Motor neuron (in vitro differentiated cells): ENCODE measurements around the gene SLC34A1. TPM values are rescaled to one million over a fixed set of nuclear protein-coding genes. Genes with fewer than 3 reads are reported as not detected.

Experiments used
- ATAC-seq, 8 experiments: fragments of 200-7000 bp; cut with Tn5 transposase; replicated peaks in 6 of 8; 2 replicates each; pipeline ENCODE4 v1.8.0; 2021; ENCODE audit warnings: mild to moderate bottlenecking in 8 of 8, moderate library complexity in 8 of 8
- H3K27ac ChIP-seq, 2 donors: fragments of 250-450 bp; sonication (Bioruptor Pico); 2 replicates each; pipeline ENCODE4 v1.9.0; 2021; ENCODE audit warnings: antibody characterized with exemption in 2 of 2, mild to moderate bottlenecking in 2 of 2, moderate library complexity in 1 of 2
- H3K4me1 ChIP-seq, 2 donors: fragments of 250-450 bp; sonication (Bioruptor Pico); replicated peaks in 1 of 2; 2 replicates each; pipeline ENCODE4 v1.6.1; 2021; ENCODE audit warnings: antibody characterized with exemption in 2 of 2, mild to moderate bottlenecking in 2 of 2, moderate library complexity in 1 of 2
- H3K4me3 ChIP-seq, 5 donors: fragments of 250-450 bp; sonication (Bioruptor Pico); 2 replicates each; pipeline ENCODE4 v1.9.0; 2021; ENCODE audit warnings: antibody characterized with exemption in 5 of 5, mild to moderate bottlenecking in 5 of 5, moderate library complexity in 4 of 5
- WGBS, 10 experiments: fragments of 450-650 bp; shearing (Covaris generic); methylation state at CpG; one replicate each; pipeline ENCODE4 v1.0.0; 2022; 5-methylcytosine and 5-hydroxymethylcytosine counted together
- in situ Hi-C, 9 experiments: fragments of 400-800 bp; cut with MboI; loops; one replicate each; pipeline ENCODE4 v1.15.0; 2021; ENCODE audit warnings: low sequenced_read_pairs in 9 of 9, low pct_unique_long_range_greater_than_20kb in 2 of 9; ENCODE audit not compliant: unreplicated experiment in 9 of 9
- total RNA-seq, 8 experiments: library from RNA; unstranded; fragments of 300-600 nt; gene quantifications; 2 replicates each; pipeline versions ENCODE4 v1.2.3 to v1.2.4, GENCODE V29; 2022

The SLC34A1 gene
- total RNA-seq, 8 experiments from 2014 or later: 0.05 to 0.94 (median 0.42) TPM; not detected in 2

DNA sequence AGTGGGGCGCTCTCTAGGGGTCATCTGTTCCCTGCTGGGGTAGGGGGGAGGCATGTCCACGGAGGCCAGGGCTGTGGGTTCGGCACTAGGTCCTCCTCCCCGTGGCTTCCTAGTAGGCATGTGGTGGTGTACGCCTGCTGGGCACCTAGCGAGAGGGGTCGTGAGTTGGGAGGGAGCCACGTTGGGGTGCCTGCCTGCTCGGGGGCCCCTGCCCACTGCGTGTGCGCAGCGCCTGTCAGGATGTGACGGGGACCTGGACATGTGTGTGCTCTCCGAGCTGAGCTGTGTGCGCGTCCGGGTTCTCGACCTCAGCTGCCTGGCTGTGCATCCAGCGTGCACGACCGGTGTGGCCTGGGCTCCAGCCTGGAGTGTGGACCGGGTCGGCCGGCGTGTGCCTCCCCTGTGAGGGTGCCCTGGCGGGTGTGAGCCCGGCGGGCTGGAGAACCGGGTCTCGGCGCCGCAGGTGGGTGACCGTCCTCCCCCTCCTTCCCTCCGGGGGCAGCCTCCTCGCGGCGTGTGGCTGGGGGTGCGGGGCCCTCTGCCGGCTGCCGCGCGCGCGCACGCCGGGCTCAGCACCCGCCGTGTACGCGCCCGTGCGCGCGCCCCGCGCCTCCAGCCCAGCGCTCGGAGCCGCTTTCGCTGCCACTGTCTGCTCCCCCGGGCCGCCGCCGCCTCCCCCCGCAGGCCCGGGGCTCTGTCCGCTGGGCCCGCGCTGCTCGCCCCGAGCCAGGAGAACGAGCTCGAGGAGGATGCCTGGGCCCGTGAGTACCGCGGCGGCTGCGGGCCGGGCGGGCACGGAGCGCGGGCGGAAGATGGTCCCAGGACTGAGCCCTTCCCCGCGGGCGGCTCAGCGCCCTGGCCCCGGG is 62.2 kb downstream of the SLC34A1 start, which contains the start of gene PRR7:
PRR7 (plus strand) TSS at position 615 of the 866 bp plus-strand sequence. CDS start 8,254 bp downstream, outside the sequence.
- peak within 1 kb of the TSS; percentile 83 to 91 for H3K27ac ChIP-seq
- peak; percentile 60 to 71 (median 64) for ATAC-seq
- peak within 1 kb of the TSS; percentile 53 to 90 (median 67) for H3K4me3 ChIP-seq
- WGBS, 10 experiments: 0% methylated on average over 2 of the region's 89 CpGs; no CpG with 5 or more reads in 8 of the 10 experiments
- in situ Hi-C loops: no loop called here
- peaks cover 28 to 33% of the 10 kb centered on the region in 2 donors for H3K4me1 ChIP-seq

DNA sequence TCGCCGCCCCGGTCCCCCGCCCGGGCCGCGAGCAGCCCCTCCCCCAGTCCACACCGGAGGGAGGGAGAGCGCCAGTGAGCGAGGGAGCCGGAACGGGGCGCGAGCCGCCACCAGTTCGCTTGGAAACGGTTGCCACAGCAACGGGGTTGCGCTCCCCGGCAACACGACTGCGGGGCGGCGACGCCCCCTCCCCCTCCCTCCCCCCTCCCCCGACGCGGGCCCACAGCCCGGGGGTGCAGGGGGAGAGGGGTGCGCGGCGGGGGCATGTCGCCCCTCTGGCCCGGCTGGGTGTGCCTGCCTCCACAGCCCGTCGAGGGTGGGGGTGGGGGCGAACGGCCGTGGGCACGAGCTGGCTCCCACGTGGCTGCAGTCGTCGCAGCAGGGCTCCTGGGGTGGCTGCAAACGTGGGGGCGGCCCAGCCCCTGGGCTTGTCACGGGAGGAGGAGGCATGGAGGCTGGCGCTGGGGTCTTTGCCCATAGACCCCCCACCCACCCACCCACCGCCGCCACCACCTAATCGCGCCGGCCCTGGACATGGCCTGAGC is 62.9 kb downstream of the SLC34A1 start:
- in situ Hi-C loops: no loop called here
- Histone ChIP-seq H3K27ac (peak overlapping the region; percentile 83 to 91), H3K4me1 (peaks cover 28 to 33% of the 10 kb centered on the region in 2 donors), H3K4me3 (peak overlapping the region; percentile 53 to 90 (median 67))
- WGBS, 10 experiments: no CpG with 5 or more reads among the region's 52 CpGs
- ATAC-seq: peak; percentile 30 to 76 (median 66)

DNA sequence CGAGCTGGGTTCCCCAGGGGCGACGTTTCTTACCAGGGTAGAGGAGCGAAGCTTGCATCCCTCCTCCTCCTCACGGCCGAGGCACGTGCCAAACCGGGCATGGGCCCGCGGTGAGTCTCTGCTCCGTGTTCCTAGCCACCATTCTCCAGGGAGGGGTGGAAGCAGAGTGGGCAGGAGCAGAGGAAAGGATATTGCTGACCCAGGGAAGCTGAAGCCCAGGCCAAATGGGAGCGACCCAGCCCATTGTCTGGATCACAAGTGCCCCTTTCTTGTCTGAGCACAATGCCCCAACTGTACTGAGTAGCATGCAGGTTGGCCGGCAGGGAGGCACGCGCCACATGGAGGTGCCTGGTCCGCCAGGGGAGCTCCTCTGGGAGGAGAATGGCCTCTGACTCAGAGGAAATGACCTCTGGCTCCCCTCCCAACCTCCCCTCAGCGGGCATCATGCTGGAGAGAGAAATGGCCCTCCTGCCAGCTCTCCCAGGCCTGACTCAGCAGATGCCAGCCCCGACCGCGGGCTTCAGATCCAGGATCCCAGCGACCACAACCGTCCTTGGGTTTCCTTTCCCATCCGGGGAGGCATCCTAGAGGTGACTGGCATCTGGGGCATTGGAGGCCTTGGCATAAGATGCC is 63.5 kb downstream of the SLC34A1 start:
- in situ Hi-C loops: no loop called here
- ATAC-seq: peak; percentile 2 to 47 (median 32)
- peaks cover 28 to 33% of the 10 kb centered on the region in 2 donors for H3K4me1 ChIP-seq
- H3K4me3 ChIP-seq: peak overlapping the region; percentile 53 to 90 (median 67)
- 8 to 53% (median 26%) methylated on average over 1 to 9 of the region's 23 CpGs; no CpG with 5 or more reads in 6 of the 10 experiments for WGBS, 10 experiments
- peak overlapping the region; percentile 83 to 91 for H3K27ac ChIP-seq

Other genes with a start within 250 kb of the SLC34A1 start
- 10 to 100 TPM; 14.6 to 34.0 (median 23.8) TPM for gene RAB24, start 80.7 kb upstream of the SLC34A1 start, total RNA-seq
- gene PRELID1, start 80.6 kb upstream of the SLC34A1 start, total RNA-seq: 100 to 1,000 TPM in 3 of 8 experiments, 10 to 100 TPM in 5; 64.9 to 154 (median 93.2) TPM
- 10 to 100 TPM in 2 of 8 experiments, 1 to 10 TPM in 6; 2.4 to 34.1 (median 6.3) TPM for gene MXD3, start 72.5 kb upstream of the SLC34A1 start, total RNA-seq
- gene LMAN2, start 32.8 kb upstream of the SLC34A1 start, total RNA-seq: 100 to 1,000 TPM in 4 of 8 experiments, 10 to 100 TPM in 4; 48.3 to 219 (median 111) TPM
- 10 to 100 TPM in 1 of 8 experiments, 1 to 10 TPM in 7; 2.3 to 23.9 (median 4.7) TPM for gene RGS14, start 26.5 kb upstream of the SLC34A1 start, total RNA-seq
- under 1 TPM in 1 of 8 experiments, not detected in 7; 0.92 TPM for gene PFN3, start 16.2 kb downstream of the SLC34A1 start, total RNA-seq
- 1 to 10 TPM; 1.0 to 6.5 (median 2.4) TPM for gene F12, start 25.1 kb downstream of the SLC34A1 start, total RNA-seq
- 10 to 100 TPM; 16.2 to 29.5 (median 21.5) TPM for gene GRK6, start 42.2 kb downstream of the SLC34A1 start, total RNA-seq
- 1 to 10 TPM; 2.0 to 8.1 (median 3.8) TPM for gene PRR7, start 62.4 kb downstream of the SLC34A1 start, total RNA-seq
- 100 to 1,000 TPM in 6 of 8 experiments, 10 to 100 TPM in 2; 70.8 to 406 (median 136) TPM for gene DBN1, start 89.2 kb downstream of the SLC34A1 start, total RNA-seq
- 100 to 1,000 TPM in 2 of 8 experiments, 10 to 100 TPM in 6; 24.6 to 116 (median 54.3) TPM for gene PDLIM7, start 113.2 kb downstream of the SLC34A1 start, total RNA-seq
- 1 to 10 TPM in 7 of 8 experiments, under 1 TPM in 1; 0.92 to 4.9 (median 2.4) TPM for gene DOK3, start 125.4 kb downstream of the SLC34A1 start, total RNA-seq
- 100 to 1,000 TPM in 3 of 8 experiments, 10 to 100 TPM in 5; 72.7 to 158 (median 97.0) TPM for gene DDX41, start 132.5 kb downstream of the SLC34A1 start, total RNA-seq
- 10 to 100 TPM; 29.0 to 71.4 (median 46.5) TPM for gene FAM193B, start 170.1 kb downstream of the SLC34A1 start, total RNA-seq
- gene TMED9, start 207.8 kb downstream of the SLC34A1 start, total RNA-seq: 100 to 1,000 TPM in 2 of 8 experiments, 10 to 100 TPM in 6; 74.7 to 166 (median 94.9) TPM
- 10 to 100 TPM; 19.6 to 37.5 (median 25.4) TPM for gene B4GALT7, start 215.7 kb downstream of the SLC34A1 start, total RNA-seq